IPS-18a (cell line): ENCODE results near the gene ZNF366.

Experiments used
- H3K27ac ChIP-seq: one replicate; pipeline ENCODE4 v1.5.1; 2013; ENCODE audit warnings: low read length
- H3K27me3 ChIP-seq: one replicate; pipeline ENCODE4 v1.6.1; 2013; ENCODE audit warnings: mild to moderate bottlenecking, low read length; ENCODE audit not compliant: control insufficient read depth, insufficient read depth
- H3K36me3 ChIP-seq: one replicate; pipeline ENCODE4 v1.6.1; 2013; ENCODE audit warnings: low read depth, low read length; ENCODE audit not compliant: control insufficient read depth
- H3K4me1 ChIP-seq: one replicate; pipeline ENCODE4 v1.6.1; 2013; ENCODE audit warnings: low read depth, low read length; ENCODE audit not compliant: control insufficient read depth
- H3K4me3 ChIP-seq: one replicate; pipeline ENCODE4 v1.5.1; 2013; ENCODE audit warnings: low read length
- H3K9ac ChIP-seq: one replicate; pipeline ENCODE4 v1.6.1; 2013; ENCODE audit warnings: mild to moderate bottlenecking, low read length, moderate library complexity
- H3K9me3 ChIP-seq: one replicate; pipeline ENCODE4 v1.6.1; 2013; ENCODE audit warnings: low read depth, low read length; ENCODE audit not compliant: control insufficient read depth

Gene ZNF366

DNA sequence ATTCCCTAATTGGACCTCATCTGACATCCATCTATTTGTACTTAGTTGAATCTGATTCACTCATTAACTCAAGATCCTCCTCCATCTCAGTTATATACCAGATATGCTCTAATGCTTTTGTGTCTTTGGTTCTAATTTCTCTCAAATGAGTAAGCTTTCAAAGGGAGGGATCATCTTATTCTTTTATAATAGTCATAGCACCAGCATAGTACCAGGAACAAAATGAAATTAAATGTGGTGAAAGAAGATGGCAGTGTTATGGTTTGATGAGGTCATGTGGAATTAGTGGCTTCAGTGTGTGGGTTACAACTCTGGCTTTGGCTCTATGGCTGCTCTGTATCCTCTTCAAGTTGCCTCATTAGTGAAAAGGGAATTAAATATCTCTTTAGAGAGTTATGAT, 32.5 kb upstream of the ZNF366 start:
- no peaks in the 10 kb centered on the region for H3K4me1 ChIP-seq
- H3K27me3 ChIP-seq: no peaks in the 10 kb centered on the region
- no peaks in the 10 kb centered on the region for H3K36me3 ChIP-seq
- H3K9ac ChIP-seq: no peak overlapping the region
- H3K27ac ChIP-seq: no peak overlapping the region
- H3K4me3 ChIP-seq: no peak overlapping the region
- no peaks in the 10 kb centered on the region for H3K9me3 ChIP-seq

DNA sequence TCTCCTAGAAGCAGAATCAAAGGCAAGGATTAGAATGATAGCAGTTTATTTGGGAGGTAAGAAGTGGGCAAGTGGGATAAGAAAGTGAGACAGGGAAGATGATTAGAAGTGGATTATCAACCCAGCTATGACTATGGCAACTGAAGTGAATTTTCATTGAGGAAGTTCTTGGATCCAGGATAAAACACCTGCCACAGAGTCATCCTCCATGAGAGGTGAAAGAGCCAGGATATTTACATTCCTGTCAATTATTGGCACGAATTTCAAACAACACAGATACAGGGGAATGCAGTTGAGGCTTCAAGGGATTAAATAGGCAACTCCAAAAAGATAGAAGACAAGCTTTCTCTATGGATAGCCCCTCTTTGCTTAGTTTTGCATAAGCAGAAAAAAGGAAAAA, 31.8 kb upstream of the ZNF366 start:
- no peak overlapping the region for H3K9ac ChIP-seq
- no peaks in the 10 kb centered on the region for H3K4me1 ChIP-seq
- no peaks in the 10 kb centered on the region for H3K9me3 ChIP-seq
- no peak overlapping the region for H3K4me3 ChIP-seq
- H3K36me3 ChIP-seq: no peaks in the 10 kb centered on the region
- no peaks in the 10 kb centered on the region for H3K27me3 ChIP-seq
- no peak overlapping the region for H3K27ac ChIP-seq

DNA sequence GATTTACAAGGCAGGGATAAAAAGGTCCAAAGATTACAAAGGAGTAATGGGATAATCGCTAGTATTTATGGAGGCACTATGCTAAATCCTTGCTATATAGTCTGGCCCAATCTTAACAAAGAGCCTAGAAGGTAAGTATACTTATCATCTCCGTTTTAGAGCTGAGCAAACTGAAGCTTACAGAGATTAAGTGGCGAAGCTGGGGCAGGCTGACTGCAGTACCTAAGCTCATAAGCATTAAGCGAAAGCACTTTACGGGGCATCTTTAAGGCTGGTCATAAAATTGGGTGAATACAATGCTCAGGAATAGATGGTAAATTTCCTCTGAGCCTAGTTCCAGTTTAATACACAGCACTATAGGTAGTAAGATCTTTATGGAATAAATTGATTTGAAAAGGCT, 30.0 kb upstream of the ZNF366 start:
- Histone ChIP-seq H3K4me1 (no peaks in the 10 kb centered on the region), H3K4me3 (no peak overlapping the region), H3K27ac (no peak overlapping the region), H3K9ac (no peak overlapping the region), H3K9me3 (no peaks in the 10 kb centered on the region), H3K36me3 (no peaks in the 10 kb centered on the region), H3K27me3 (no peaks in the 10 kb centered on the region)

DNA sequence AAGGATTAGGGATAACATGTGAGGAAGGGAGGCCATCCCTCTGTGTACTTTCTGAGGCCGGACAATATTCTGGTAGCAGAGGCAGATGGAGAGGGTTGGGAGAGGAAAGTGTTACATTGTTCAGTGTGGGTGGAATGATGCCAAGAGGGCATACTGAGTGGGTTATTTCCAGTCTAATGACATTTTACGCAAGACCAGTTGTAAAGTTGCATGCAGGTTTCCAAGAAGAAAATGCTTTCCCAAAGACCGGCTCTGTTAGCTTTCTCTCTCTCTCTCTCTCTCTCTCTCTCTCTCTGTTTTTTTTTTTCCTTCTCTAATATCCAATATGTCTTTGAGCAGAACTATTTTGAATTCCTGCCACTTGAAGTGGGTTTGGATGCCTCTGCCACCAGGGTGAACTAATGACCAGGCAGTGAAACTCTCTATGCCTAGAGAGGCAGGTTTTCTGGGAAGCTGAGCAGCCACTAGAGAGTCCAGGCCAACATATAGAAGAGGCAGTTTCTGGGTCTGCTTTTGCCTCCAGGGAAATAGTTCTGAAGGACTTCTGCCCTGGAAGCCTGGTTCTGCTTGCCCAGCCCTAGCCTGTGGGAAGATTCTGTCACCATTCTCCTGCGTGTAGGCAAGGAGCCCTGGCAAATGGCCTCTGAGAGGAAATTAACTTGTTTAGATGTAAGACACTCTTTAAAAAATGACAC, 24.4 kb upstream of the ZNF366 start:
- Histone ChIP-seq H3K36me3 (no peaks in the 10 kb centered on the region), H3K27ac (no peak overlapping the region), H3K4me1 (no peaks in the 10 kb centered on the region), H3K4me3 (no peak overlapping the region), H3K9ac (no peak overlapping the region), H3K27me3 (no peaks in the 10 kb centered on the region), H3K9me3 (no peaks in the 10 kb centered on the region)

DNA sequence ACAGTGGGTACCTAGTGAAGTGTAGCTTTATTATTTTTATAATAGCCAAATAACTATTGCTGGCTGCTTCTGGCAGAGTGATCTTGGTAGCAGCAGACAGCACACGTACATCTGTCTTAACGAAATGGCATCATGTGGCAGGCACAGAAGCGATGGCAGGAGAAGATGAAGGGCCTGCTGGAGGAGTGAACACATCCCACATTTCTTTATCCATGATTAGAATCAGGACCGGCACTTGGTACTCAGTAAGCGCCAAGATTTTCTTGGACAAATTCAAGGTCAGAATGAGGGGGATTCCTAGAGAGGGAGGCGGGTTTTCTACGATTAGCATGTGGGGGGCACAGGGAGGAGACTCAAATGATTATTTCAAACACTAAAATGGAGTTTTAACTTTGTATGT, 23.0 kb upstream of the ZNF366 start:
- Histone ChIP-seq H3K4me1 (no peaks in the 10 kb centered on the region), H3K27ac (no peak overlapping the region), H3K27me3 (no peaks in the 10 kb centered on the region), H3K9ac (no peak overlapping the region), H3K9me3 (no peaks in the 10 kb centered on the region), H3K36me3 (no peaks in the 10 kb centered on the region), H3K4me3 (no peak overlapping the region)

DNA sequence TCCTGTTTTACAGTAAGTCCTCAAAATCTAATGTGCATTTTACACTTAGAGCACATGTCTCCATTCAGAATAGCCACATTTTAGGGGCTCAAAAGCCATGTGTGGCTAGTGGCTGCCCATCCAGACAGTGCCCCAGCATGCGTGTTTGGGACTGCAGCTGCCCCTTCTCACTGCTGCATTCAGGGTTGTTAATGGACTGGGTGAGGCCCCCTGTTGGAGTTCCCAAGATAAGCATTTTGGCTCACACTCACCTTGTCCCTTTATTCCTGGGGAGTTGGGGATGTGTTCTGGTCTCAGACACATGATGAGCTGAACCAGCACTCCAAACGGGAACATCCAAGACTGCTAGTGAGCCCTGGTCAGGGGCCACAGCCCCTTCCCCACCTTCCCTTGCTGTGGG, 22.2 kb upstream of the ZNF366 start:
- no peaks in the 10 kb centered on the region for H3K4me1 ChIP-seq
- no peaks in the 10 kb centered on the region for H3K27me3 ChIP-seq
- H3K4me3 ChIP-seq: no peak overlapping the region
- no peaks in the 10 kb centered on the region for H3K36me3 ChIP-seq
- no peak overlapping the region for H3K27ac ChIP-seq
- H3K9me3 ChIP-seq: no peaks in the 10 kb centered on the region
- no peak overlapping the region for H3K9ac ChIP-seq

DNA sequence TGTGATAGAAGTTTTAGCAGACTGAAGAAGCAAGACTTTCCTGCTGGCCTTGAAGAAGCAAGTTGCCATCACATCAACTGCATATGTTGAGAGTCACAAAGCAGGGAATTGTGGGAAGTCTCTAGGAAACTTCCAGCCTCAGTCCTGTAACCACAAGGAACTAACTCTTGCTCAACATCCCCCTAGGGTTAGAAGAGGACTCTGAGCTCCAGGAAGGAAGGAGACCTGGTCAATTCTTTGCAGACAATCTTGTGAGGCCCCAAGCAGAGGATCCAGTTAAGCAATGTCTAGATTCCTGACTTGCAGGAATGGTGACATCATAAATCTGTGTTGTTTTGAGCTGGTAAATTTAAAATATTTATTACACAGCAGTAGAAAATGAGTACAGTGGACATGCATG, 18.6 kb upstream of the ZNF366 start:
- Histone ChIP-seq H3K9me3 (no peaks in the 10 kb centered on the region), H3K27ac (no peak overlapping the region), H3K36me3 (no peaks in the 10 kb centered on the region), H3K27me3 (no peaks in the 10 kb centered on the region), H3K9ac (no peak overlapping the region), H3K4me3 (no peak overlapping the region), H3K4me1 (no peaks in the 10 kb centered on the region)

DNA sequence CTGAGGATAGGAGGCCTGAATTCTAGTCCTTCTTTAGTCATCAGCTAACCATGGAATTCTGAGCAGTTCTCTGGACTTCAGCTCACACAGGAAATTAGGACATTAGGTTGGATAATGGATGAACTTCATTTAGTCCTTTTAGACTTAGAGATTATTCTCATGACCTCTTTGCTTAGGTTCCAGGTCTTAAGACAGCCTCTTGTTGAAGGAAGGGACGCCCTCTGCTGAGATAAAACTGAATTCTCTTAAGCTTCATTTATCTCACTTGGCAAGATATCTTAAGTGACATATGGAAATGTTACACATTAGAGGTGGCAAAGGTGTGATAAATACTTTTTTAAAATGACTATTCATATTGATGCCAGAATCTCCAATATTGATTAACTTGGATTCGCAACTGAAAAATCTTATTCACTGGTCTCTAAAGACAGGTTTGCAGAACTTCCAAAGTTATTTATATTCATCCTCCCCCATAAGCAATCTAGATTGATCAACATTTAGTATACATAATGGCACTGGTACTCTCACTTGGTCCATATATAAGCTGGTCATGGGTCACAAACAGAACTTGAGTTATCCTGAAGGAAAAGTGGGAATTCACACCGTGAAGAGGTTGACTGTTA, 16.9 kb upstream of the ZNF366 start:
- no peaks in the 10 kb centered on the region for H3K27me3 ChIP-seq
- no peak overlapping the region for H3K4me3 ChIP-seq
- H3K9ac ChIP-seq: no peak overlapping the region
- H3K9me3 ChIP-seq: no peaks in the 10 kb centered on the region
- H3K36me3 ChIP-seq: no peaks in the 10 kb centered on the region
- no peak overlapping the region for H3K27ac ChIP-seq
- H3K4me1 ChIP-seq: no peaks in the 10 kb centered on the region

DNA sequence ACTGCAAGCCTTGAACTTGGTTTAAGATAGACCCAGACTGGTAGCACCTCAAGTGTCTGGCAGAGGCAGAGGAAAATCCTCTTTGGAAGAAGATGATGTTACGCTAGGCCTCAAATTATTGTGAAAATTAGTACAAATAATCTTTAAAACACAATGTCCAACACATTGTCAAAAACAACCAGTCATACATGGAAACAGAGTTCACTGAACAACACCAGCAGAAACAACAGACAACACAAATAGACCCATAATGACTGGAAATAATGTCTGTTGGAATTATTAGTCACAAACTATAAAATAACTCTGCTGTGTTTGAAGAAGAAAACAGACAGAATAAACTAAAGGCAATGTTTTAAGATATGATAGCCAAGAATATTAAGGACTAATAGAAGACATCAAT, 15.4 kb upstream of the ZNF366 start:
- Histone ChIP-seq H3K9me3 (no peaks in the 10 kb centered on the region), H3K9ac (no peak overlapping the region), H3K36me3 (no peaks in the 10 kb centered on the region), H3K27ac (no peak overlapping the region), H3K27me3 (no peaks in the 10 kb centered on the region), H3K4me3 (no peak overlapping the region), H3K4me1 (no peaks in the 10 kb centered on the region)

DNA sequence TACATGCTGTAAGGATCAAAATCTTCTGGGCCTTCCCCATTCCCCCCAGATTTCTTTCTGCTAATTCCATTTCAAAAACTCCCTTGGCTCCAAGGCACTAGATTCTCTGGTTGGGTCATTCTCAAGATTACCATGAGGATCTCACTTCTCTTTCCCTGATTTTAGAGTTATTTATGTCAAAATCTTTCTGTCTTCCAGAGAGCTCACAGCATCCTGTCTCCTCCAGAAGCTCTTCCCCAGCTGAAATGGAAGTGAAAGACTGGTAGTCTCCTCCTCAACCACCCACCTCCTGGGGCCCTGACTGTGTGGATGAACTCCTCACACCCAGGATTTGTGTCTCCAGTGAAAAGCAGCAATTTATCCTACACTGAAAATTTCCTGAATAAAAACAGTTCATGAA, 11.9 kb upstream of the ZNF366 start:
- no peaks in the 10 kb centered on the region for H3K4me1 ChIP-seq
- H3K27me3 ChIP-seq: no peaks in the 10 kb centered on the region
- H3K9ac ChIP-seq: no peak overlapping the region
- no peak overlapping the region for H3K4me3 ChIP-seq
- H3K27ac ChIP-seq: no peak overlapping the region
- H3K9me3 ChIP-seq: no peaks in the 10 kb centered on the region
- no peaks in the 10 kb centered on the region for H3K36me3 ChIP-seq

DNA sequence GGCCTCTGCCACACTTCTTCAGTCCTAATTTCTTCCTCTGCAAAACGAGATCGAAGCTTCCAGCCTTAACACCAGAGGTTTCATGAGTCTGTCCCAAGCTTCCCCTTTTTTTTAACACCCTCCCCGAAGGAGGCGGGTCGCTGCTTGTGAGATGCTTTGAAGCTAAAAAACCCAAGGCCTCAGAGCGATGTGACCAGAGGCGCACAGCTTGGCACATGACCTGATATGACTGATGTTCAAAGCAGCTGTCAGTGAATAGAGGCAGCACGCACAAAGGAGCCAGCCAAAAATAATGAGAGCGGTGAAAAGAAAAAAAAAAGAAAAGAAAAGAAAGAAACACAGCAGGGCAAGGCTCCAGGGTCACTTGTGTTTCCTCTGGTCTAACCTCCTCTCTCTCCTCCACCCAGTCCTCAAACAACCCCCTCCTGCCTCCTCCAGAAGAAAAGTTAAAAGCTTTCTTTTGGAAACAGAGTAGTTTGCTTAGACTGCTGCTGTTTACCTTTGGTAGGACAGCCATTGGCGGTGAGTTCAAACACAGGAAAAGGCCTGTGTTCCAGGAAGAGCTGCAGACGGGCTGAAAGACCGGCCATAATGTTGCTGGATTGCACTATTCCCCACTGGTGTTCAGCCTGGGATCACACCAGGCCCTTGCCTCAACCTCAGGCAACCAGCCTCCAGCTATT, 10.9 kb upstream of the ZNF366 start:
- no peaks in the 10 kb centered on the region for H3K36me3 ChIP-seq
- H3K4me1 ChIP-seq: no peaks in the 10 kb centered on the region
- H3K9ac ChIP-seq: no peak overlapping the region
- no peak overlapping the region for H3K4me3 ChIP-seq
- H3K9me3 ChIP-seq: no peaks in the 10 kb centered on the region
- H3K27me3 ChIP-seq: no peaks in the 10 kb centered on the region
- no peak overlapping the region for H3K27ac ChIP-seq

DNA sequence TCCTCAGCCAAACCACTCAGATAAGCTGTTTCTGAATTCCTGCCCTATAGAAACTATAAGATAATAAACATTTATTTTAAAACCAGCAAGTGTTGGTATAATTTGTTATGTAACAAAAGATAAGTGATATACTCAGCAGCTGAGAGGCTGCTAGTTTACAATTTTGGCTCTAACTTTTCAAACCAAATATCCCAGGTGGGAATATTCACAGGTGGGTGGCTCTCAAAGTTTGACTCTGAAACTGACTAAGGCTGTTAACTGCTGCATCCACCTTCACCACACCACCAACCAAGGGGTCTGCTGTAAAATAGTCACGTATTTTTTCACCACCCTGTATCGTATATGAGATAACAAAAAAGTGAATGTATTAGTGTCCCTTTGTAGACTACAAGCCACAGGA, 9.7 kb upstream of the ZNF366 start:
- Histone ChIP-seq H3K27ac (no peak overlapping the region), H3K4me3 (no peak overlapping the region), H3K9ac (no peak overlapping the region), H3K27me3 (no peaks in the 10 kb centered on the region), H3K4me1 (no peaks in the 10 kb centered on the region), H3K36me3 (no peaks in the 10 kb centered on the region), H3K9me3 (no peaks in the 10 kb centered on the region)
